ENCODE data around the gene MXD1. TPM values are rescaled to one million over a fixed set of nuclear protein-coding genes. Genes with fewer than 3 reads are reported as not detected.
"Not testable (repeated sequence)": the region's sequence is repeated elsewhere in the genome, so short reads cannot be mapped to it uniquely, and the experiment has no call there.

Gene MXD1
- total RNA-seq, 1 experiment from 2014 or later = 13.3 TPM

GRCh38 chr2:69893684-69894551 is 21.0 kb upstream of the MXD1 start, which contains the start of gene SNRNP27:
Gene SNRNP27 (plus strand): TSS chr2:69893956. CDS start chr2:69893985, 29 bp downstream.
- TSS peak; percentile 71 for BruUV-seq (replicated peaks)
- Mint-ChIP-seq H3K27me3 (ENCODE audit: unreplicated experiment) (no peaks in the 10 kb centered on the region), H3K4me1 (ENCODE audit: low read depth, unreplicated experiment) (peaks cover 18% of the 10 kb centered on the region), H3K36me3 (ENCODE audit: insufficient read depth, unreplicated experiment) (peaks cover 37% of the 10 kb centered on the region), H3K4me3 (ENCODE audit: low read depth, unreplicated experiment) (peak within 1 kb of the TSS; percentile 92), H3K27ac (ENCODE audit: unreplicated experiment) (peak within 1 kb of the TSS; percentile 88), H3K9me3 (ENCODE audit: low read depth, unreplicated experiment) (peaks cover 4% of the 10 kb centered on the region)
- TF ChIP-seq, protein P1, sequence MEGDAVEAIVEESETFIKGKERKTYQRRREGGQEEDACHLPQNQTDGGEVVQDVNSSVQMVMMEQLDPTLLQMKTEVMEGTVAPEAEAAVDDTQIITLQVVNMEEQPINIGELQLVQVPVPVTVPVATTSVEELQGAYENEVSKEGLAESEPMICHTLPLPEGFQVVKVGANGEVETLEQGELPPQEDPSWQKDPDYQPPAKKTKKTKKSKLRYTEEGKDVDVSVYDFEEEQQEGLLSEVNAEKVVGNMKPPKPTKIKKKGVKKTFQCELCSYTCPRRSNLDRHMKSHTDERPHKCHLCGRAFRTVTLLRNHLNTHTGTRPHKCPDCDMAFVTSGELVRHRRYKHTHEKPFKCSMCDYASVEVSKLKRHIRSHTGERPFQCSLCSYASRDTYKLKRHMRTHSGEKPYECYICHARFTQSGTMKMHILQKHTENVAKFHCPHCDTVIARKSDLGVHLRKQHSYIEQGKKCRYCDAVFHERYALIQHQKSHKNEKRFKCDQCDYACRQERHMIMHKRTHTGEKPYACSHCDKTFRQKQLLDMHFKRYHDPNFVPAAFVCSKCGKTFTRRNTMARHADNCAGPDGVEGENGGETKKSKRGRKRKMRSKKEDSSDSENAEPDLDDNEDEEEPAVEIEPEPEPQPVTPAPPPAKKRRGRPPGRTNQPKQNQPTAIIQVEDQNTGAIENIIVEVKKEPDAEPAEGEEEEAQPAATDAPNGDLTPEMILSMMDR (IDR thresholded peaks at IDR 0.05; ENCODE audit: unreplicated experiment) = no peak
- intact Hi-C loops (cut with micrococcal nuclease; ENCODE audit: unreplicated experiment) = no loop called here
- peak; percentile 74 for DNase-seq
- CTCF ChIA-PET = interaction anchor here (0.6 to 1.8 kb wide), 3 partner anchors 20 to 177 kb away, joined by 3 to 7 read pairs (median 3); no protein-coding TSS in a partner anchor

- Mint-ChIP-seq H3K4me3 (ENCODE audit: low read depth, unreplicated experiment) (peak overlapping the region; percentile 92), H3K4me1 (ENCODE audit: low read depth, unreplicated experiment) (peaks cover 18% of the 10 kb centered on the region), H3K36me3 (ENCODE audit: insufficient read depth, unreplicated experiment) (peaks cover 37% of the 10 kb centered on the region)
- DNase-seq; H3K9me3 Mint-ChIP-seq (ENCODE audit: low read depth, unreplicated experiment); H3K27me3 Mint-ChIP-seq (ENCODE audit: unreplicated experiment); BruUV-seq (replicated peaks); intact Hi-C loops (cut with micrococcal nuclease; ENCODE audit: unreplicated experiment); H3K27ac Mint-ChIP-seq (ENCODE audit: unreplicated experiment): not testable (repeated sequence)
- CTCF ChIA-PET = interaction anchor here (0.6 to 1.8 kb wide), 2 partner anchors 19 to 170 kb away, joined by 3 to 7 read pairs; no protein-coding TSS in a partner anchor
These were observed 20.2 kb upstream of the MXD1 start for GRCh38 chr2:69894737-69895136.

DNA sequence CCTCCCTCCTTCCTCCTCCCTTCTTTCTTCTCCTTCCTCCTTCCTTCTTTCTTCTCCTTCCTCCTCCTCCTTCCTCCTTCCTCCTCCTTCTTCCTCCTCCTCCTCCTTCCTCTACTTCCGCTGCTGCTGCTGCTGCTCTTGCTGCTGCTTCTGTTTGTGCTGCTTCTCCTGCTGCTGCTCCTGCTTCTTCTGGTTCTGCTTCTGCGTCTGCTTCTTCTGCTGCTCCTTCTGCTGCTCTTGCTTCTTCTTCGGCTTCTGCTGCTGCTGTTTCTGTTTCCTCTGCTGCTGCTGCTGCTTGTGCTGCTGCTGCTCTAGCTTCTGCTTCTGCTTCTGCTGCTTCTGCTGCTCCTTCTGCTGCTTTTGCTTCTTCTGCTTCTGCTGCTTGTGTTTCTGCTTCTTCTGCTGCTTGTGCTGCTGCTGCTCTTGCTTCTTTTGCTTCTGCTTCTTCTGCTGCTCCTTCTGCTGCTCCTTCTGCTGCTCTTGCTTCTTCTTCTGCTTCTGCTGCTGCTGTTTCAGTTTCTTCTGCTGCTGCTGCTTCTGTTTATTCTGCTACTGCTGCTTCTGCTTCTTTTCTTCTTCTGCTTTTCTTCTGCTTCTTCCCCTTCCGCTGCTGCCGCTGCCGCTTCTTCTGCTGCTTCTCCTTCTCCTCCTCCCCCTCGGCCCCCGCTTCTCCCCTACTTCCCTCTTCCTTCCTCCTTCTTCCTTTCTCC is 12.5 kb upstream of the MXD1 start:
- intact Hi-C loops (cut with micrococcal nuclease; ENCODE audit: unreplicated experiment) = no loop called here
- Mint-ChIP-seq H3K27ac (ENCODE audit: unreplicated experiment) (no peak overlapping the region), H3K27me3 (ENCODE audit: unreplicated experiment) (no peaks in the 10 kb centered on the region), H3K36me3 (ENCODE audit: insufficient read depth, unreplicated experiment) (peaks cover 18% of the 10 kb centered on the region), H3K9me3 (ENCODE audit: low read depth, unreplicated experiment) (no peaks in the 10 kb centered on the region), H3K4me3 (ENCODE audit: low read depth, unreplicated experiment) (no peak overlapping the region), H3K4me1 (ENCODE audit: low read depth, unreplicated experiment) (peaks cover 15% of the 10 kb centered on the region)
- BruUV-seq (replicated peaks) = no TSS peak
- DNase-seq = no peak
- TF ChIP-seq, protein P1 (IDR thresholded peaks at IDR 0.05; ENCODE audit: unreplicated experiment) = no peak
- CTCF ChIA-PET = interaction anchor here (0.7 kb wide), 1 partner anchor 14 kb away, joined by 3 read pairs; no protein-coding TSS in a partner anchor

DNA sequence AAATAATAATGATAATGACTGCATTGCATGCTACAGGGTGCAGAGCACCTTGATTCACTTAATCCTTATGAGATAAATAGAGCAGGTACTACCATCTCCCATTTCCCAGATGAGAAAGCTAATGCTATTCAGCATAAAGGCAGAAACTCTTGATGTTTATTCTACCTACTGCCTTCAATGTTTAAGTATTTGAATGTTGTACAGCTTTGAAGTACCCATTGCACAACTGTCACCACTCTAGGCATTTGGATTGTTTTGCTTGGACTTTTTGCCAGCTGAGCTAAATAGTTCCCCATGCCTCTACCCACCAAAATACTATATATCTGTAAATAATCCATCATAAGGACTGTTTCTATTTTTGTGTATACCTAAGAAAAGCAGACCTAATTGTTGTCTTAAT is 7.7 kb upstream of the MXD1 start:
- no peak overlapping the region for H3K27ac Mint-ChIP-seq (ENCODE audit: unreplicated experiment)
- DNase-seq = no peak
- CTCF ChIA-PET = no interaction called here
- H3K4me1 Mint-ChIP-seq (ENCODE audit: low read depth, unreplicated experiment) = peaks cover 5% of the 10 kb centered on the region
- intact Hi-C loops (cut with micrococcal nuclease; ENCODE audit: unreplicated experiment) = no loop called here
- no peaks in the 10 kb centered on the region for H3K9me3 Mint-ChIP-seq (ENCODE audit: low read depth, unreplicated experiment)
- BruUV-seq (replicated peaks) = no TSS peak
- TF ChIP-seq, protein P1 (IDR thresholded peaks at IDR 0.05; ENCODE audit: unreplicated experiment) = no peak
- H3K4me3 Mint-ChIP-seq (ENCODE audit: low read depth, unreplicated experiment) = no peak overlapping the region
- H3K36me3 Mint-ChIP-seq (ENCODE audit: insufficient read depth, unreplicated experiment) = peaks cover 10% of the 10 kb centered on the region
- no peaks in the 10 kb centered on the region for H3K27me3 Mint-ChIP-seq (ENCODE audit: unreplicated experiment)

Data from Calu3 (cell line).